K562 (cell line): ENCODE measurements around the gene HERPUD2. TPM values are rescaled to one million over a fixed set of nuclear protein-coding genes. Genes with fewer than 3 reads are reported as not detected.

Experiments used
- ATAC-seq: fragments of 200-7000 bp; cut with Tn5 transposase; 3 replicates; pipeline ENCODE4 v1.9.1; 2020; ENCODE audit warnings: moderate library complexity
- BruUV-seq: library from RNA; stranded (reverse); fragments of 400-500 nt; replicated peaks from 2 replicates; lab custom pipeline; 2021; lab: Mats Ljungman, UMichigan
- CTCF ChIA-PET: fragments of 300-600 bp; formaldehyde crosslinking; extraction: SDS; loops from one replicate; lab custom pipeline; 2021; ENCODE audit warnings: low intra/inter-chr PET ratio; lab: Yijun Ruan, JAX
- POLR2A ChIA-PET: fragments of 300-600, 350-650 bp; sonication (Branson Sonifier 250); formaldehyde crosslinking; extraction: SDS; loops from one replicate; lab custom pipeline; 2021; ENCODE audit warnings: antibody characterized with exemption, inconsistent platforms; lab: Yijun Ruan, JAX
- DNase-seq, 4 experiments: peaks; one replicate each; pipeline versions ENCODE4 v3.0.0 to v3.0.0-alpha.2; 2011 to 2018; ENCODE audit warnings: low spot score in 3 of 4, mixed read lengths in 3 of 4; ENCODE audit errors: extremely low read depth in 1 of 4
- FAIRE-seq: peaks from 2 replicates; lab custom pipeline; 2011; peaks lifted over from hg19 to GRCh38; lab: Jason Lieb, UNC
- H2AFZ ChIP-seq: 2 replicates; pipeline ENCODE4 v1.6.0; 2011; ENCODE audit warnings: low read depth, low read length, control low read depth, inconsistent platforms
- H3K27ac ChIP-seq: fragments of 200-600 bp; 3 replicates; pipeline ENCODE4 v1.8.0; 2011; ENCODE audit warnings: low read depth, mild to moderate bottlenecking, control low read depth, inconsistent platforms, low read length, moderate library complexity, mixed read lengths; ENCODE audit errors: extremely low read depth
- H3K27me3 ChIP-seq, 2 experiments: fragments of 300-600 bp in 1 of 2; 2 replicates in 1 of 2; 3 replicates in 1 of 2; pipeline versions ENCODE4 v1.6.0 to v1.8.0; 2011; ENCODE audit warnings: inconsistent platforms in 2 of 2, low read length in 2 of 2, mild to moderate bottlenecking in 1 of 2, mixed read lengths in 1 of 2, moderate library complexity in 1 of 2; ENCODE audit not compliant: control insufficient read depth in 2 of 2, insufficient read depth in 2 of 2
- H3K36me3 ChIP-seq: fragments of 300-600 bp; 3 replicates; pipeline ENCODE4 v1.8.0; 2011; ENCODE audit warnings: mild to moderate bottlenecking, low read length, inconsistent platforms; ENCODE audit not compliant: control insufficient read depth, insufficient read depth
- H3K4me1 ChIP-seq, 2 experiments: fragments of 200-600 bp in 1 of 2; replicated peaks in 1 of 2; 2 replicates in 1 of 2; 3 replicates in 1 of 2; pipeline versions ENCODE4 v1.5.1 to v1.8.0; 2011; ENCODE audit warnings: inconsistent platforms in 2 of 2, low read length in 2 of 2, mild to moderate bottlenecking in 1 of 2, mixed read lengths in 1 of 2, moderate library complexity in 1 of 2; ENCODE audit not compliant: control insufficient read depth in 2 of 2, insufficient read depth in 2 of 2
- H3K4me2 ChIP-seq: 2 replicates; pipeline ENCODE4 v1.6.1; 2011; ENCODE audit warnings: low read length, control low read depth, inconsistent platforms, mixed read lengths; ENCODE audit not compliant: insufficient read depth
- H3K4me3 ChIP-seq: fragments of 200-600 bp; sonication (generic), shearing (Covaris generic); 2 replicates; pipeline ENCODE4 v1.5.1; 2016; ENCODE audit warnings: control low read depth, inconsistent platforms
- H3K79me2 ChIP-seq: fragments of 200-600 bp; 3 replicates; pipeline ENCODE4 v1.8.0; 2011; ENCODE audit warnings: low read length, inconsistent platforms; ENCODE audit not compliant: control insufficient read depth, insufficient read depth
- H3K9ac ChIP-seq, 2 experiments: 2 replicates each; pipeline versions ENCODE4 v1.6.0 to v1.6.1; 2011; ENCODE audit warnings: low read depth in 2 of 2, low read length in 2 of 2, control low read depth in 1 of 2, inconsistent platforms in 1 of 2, mild to moderate bottlenecking in 1 of 2, mixed read lengths in 1 of 2; ENCODE audit not compliant: insufficient read depth in 1 of 2
- H3K9me1 ChIP-seq: one replicate; pipeline ENCODE4 v1.6.0; 2011; ENCODE audit warnings: inconsistent platforms, mild to moderate bottlenecking, low read length, moderate library complexity; ENCODE audit not compliant: control insufficient read depth, insufficient read depth
- H3K9me3 ChIP-seq: replicated peaks from 2 replicates; pipeline ENCODE4 v1.5.1; 2011; ENCODE audit warnings: low read depth, low read length, inconsistent platforms; ENCODE audit not compliant: control insufficient read depth, insufficient read depth
- H4K20me1 ChIP-seq: replicated peaks from 2 replicates; pipeline ENCODE4 v1.6.1; 2011; ENCODE audit warnings: low read length, inconsistent platforms, mixed read lengths; ENCODE audit not compliant: control insufficient read depth, insufficient read depth
- HDAC6 ChIP-seq: IDR thresholded peaks from 2 replicates; pipeline ENCODE4 v1.6.1; 2012; ENCODE audit warnings: low read depth, mild to moderate bottlenecking, control low read depth, inconsistent platforms, low read length, moderate library complexity
- HNRNPLL ChIP-seq: fragments of 200-400 bp; formaldehyde crosslinking; IDR thresholded peaks from 2 replicates; pipeline ENCODE4 v1.6.1; 2017; ENCODE audit warnings: low read length, low read depth, mild to moderate bottlenecking; ENCODE audit not compliant: poor library complexity, severe bottlenecking
- KLF1 ChIP-seq: fragments of 450-650 bp; IDR thresholded peaks from 2 replicates; pipeline ENCODE4 v1.6.1; 2016; ENCODE audit warnings: missing genetic modification characterization, missing compliant biosample characterization
- NFE2L1 ChIP-seq: fragments of 450-650 bp; IDR thresholded peaks from 2 replicates; pipeline ENCODE4 v1.6.1; 2016; ENCODE audit warnings: missing genetic modification characterization, low read depth, mild to moderate bottlenecking, missing compliant biosample characterization, moderate library complexity, borderline replicate concordance
- POLR2AphosphoS5 ChIP-seq: IDR thresholded peaks from 2 replicates; pipeline ENCODE4 v1.6.1; 2011; ENCODE audit warnings: mild to moderate bottlenecking, low read depth, low read length, moderate library complexity; ENCODE audit not compliant: control insufficient read depth, insufficient read depth
- POLR2B ChIP-seq: fragments of 450-650 bp; IDR thresholded peaks from 2 replicates; pipeline ENCODE4 v1.6.1; 2018; ENCODE audit warnings: low read depth; ENCODE audit not compliant: partially characterized antibody
- RFX7 ChIP-seq: fragments of 250-450 bp; sonication (Bioruptor Pico); IDR thresholded peaks from 2 replicates; pipeline ENCODE4 v1.5.1; 2021; ENCODE audit warnings: mild to moderate bottlenecking
- SRSF3 ChIP-seq: fragments of 200-400 bp; formaldehyde crosslinking; IDR thresholded peaks from 2 replicates; pipeline ENCODE4 v1.6.1; 2016; ENCODE audit warnings: mild to moderate bottlenecking, low read length, moderate library complexity; ENCODE audit not compliant: insufficient read depth
- TBP ChIP-seq: optimal IDR thresholded peaks from 2 replicates; pipeline ENCODE3; 2011; ENCODE audit warnings: low read depth, low read length, improper control_type of control experiment
- ZBED1 ChIP-seq: IDR thresholded peaks from 2 replicates; pipeline ENCODE4 v1.6.1; 2014
- ZEB2 ChIP-seq: fragments of 450-650 bp; IDR thresholded peaks from 2 replicates; pipeline ENCODE4 v1.6.1; 2016
- ZNF583 ChIP-seq: fragments of 250-450 bp; sonication (Bioruptor Pico); IDR thresholded peaks from 2 replicates; pipeline ENCODE4 v1.4.0; 2020
- ZNF699 ChIP-seq: fragments of 250-450 bp; sonication (Bioruptor Pico); IDR thresholded peaks from 2 replicates; pipeline ENCODE4 v1.8.0; 2021; ENCODE audit warnings: mild to moderate bottlenecking, moderate library complexity; ENCODE audit not compliant: insufficient replicate concordance
- ZNF778 ChIP-seq: fragments of 450-650 bp; formaldehyde crosslinking; IDR thresholded peaks from 2 replicates; pipeline ENCODE4 v1.4.0; 2020; ENCODE audit warnings: mild to moderate bottlenecking, moderate library complexity
- WGBS: fragments of 100-300 bp; shearing (Covaris generic); methylation state at CpG from one replicate; pipeline ENCODE4 v1.1.6; 2016; ENCODE audit warnings: low coverage, mixed read lengths; ENCODE audit not compliant: insufficient coverage; ENCODE audit errors: missing lambda C conversion rate; 5-methylcytosine and 5-hydroxymethylcytosine counted together
- in situ Hi-C: fragments of 300-500 bp; cut with MboI; formaldehyde crosslinking; loops from 4 replicates; pipeline ENCODE4 v1.15.0; 2018; ENCODE audit warnings: inconsistent platforms, mixed read lengths
- intact Hi-C: fragments of 100-400 bp; cut with micrococcal nuclease; formaldehyde crosslinking; loops from 2 replicates; pipeline ENCODE4 v1.14.2; 2022
- polyA plus RNA-seq, 8 experiments: library from polyadenylated mRNA; depleted of rRNA in 4 of 8; stranded (reverse) in 5 of 8; unstranded in 3 of 8; fragments of >200 nt; fragmentation: Nextera tagmentation in 2 of 8; fragmentation: Illumina TruSeq in 1 of 8; extraction: Ambion mirVana in 2 of 8; extraction: Trizol in 1 of 8; gene quantifications; 2 replicates each; pipeline versions ENCODE4 v1.2.1 to v1.2.3, GENCODE V29; 2011 to 2014; ENCODE audit warnings: inconsistent platforms in 1 of 8, missing spikeins in 1 of 8
- total RNA-seq, 7 experiments: library from RNA; depleted of rRNA in 6 of 7; stranded (reverse); fragments of >200 nt in 6 of 7; fragmentation: Illumina TruSeq in 2 of 7; extraction: Trizol in 2 of 7; gene quantifications; 2 replicates each; pipeline versions ENCODE4 v1.2.1 to v1.2.3, GENCODE V29; 2011 to 2021; ENCODE audit warnings: low replicate concordance in 1 of 7
- TF ChIP-seq, protein P1 (sequence below): sonication (generic); formaldehyde crosslinking; IDR thresholded peaks from 2 replicates; pipeline ENCODE4 v1.8.1; 2023; ENCODE audit warnings: mild to moderate bottlenecking, missing genetic modification reagents
- TF ChIP-seq, protein P2 (sequence below): sonication (generic); formaldehyde crosslinking; IDR thresholded peaks from 2 replicates; pipeline ENCODE4 v1.8.0; 2022; ENCODE audit warnings: mild to moderate bottlenecking, missing genetic modification reagents, borderline replicate concordance
- TF ChIP-seq, protein P3 (sequence below): fragments of 450-650 bp; IDR thresholded peaks from 2 replicates; pipeline ENCODE4 v1.7.0; 2016; ENCODE audit warnings: borderline replicate concordance

HERPUD2 gene
- total and polyA plus RNA-seq, 9 of the 15 experiments (the other 6 are each of a cell fraction or from before 2014, with no cell fraction given) = 4.1 to 28.5 (median 12.3) TPM

DNA sequence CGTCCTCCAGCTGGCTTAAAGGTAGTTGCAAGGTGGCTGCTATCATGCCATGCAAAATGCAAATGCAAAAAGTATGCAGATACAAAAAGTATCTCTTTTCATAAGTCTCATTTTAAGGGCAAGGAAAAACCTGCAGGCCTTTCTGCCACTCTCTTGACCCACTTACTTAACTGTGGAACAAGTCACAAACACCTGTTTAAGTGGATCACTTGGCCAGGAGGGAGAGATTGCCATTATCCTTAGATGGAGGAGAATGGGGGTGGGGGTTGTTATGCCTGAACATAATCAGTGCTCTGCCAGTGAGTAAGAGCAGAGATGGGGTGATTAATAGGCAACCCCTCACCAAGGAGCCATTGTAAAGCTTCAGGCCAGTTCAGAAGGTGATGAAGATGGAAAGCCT is 25.1 kb upstream of the HERPUD2 start (continued):
- TF ChIP-seq, protein P1, sequence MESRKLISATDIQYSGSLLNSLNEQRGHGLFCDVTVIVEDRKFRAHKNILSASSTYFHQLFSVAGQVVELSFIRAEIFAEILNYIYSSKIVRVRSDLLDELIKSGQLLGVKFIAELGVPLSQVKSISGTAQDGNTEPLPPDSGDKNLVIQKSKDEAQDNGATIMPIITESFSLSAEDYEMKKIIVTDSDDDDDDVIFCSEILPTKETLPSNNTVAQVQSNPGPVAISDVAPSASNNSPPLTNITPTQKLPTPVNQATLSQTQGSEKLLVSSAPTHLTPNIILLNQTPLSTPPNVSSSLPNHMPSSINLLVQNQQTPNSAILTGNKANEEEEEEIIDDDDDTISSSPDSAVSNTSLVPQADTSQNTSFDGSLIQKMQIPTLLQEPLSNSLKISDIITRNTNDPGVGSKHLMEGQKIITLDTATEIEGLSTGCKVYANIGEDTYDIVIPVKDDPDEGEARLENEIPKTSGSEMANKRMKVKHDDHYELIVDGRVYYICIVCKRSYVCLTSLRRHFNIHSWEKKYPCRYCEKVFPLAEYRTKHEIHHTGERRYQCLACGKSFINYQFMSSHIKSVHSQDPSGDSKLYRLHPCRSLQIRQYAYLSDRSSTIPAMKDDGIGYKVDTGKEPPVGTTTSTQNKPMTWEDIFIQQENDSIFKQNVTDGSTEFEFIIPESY = no peak
- TF ChIP-seq RFX7 (CRISPR knock-in tag) (no peak), ZBED1 (no peak)
- TF ChIP-seq, all 486 proteins: peak for 0

DNA sequence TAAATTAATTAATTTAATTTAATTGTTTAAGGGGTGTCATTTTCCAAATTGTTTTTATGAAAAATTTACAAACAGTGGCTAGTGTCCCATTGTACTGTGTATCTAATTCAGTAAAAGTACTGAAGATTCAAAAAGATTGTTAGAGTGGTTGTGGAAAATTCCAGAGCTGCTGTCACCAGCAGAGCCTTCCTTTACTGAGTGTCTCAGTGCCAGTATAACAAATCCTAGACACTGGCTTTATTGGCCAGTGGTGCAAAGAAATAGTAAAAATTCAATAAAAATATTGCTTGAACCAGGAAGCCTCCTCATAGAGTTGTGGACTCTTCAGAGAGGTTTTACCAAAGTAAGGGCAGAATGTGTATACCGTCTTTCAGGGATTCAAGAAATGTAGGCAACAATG is 23.1 kb upstream of the HERPUD2 start:
- H3K4me2 ChIP-seq = no peak overlapping the region
- H3K4me1 ChIP-seq = no peaks in the 10 kb centered on the region
- no TSS peak for BruUV-seq
- H4K20me1 ChIP-seq = no peaks in the 10 kb centered on the region
- H3K9me1 ChIP-seq = no peaks in the 10 kb centered on the region
- no peak overlapping the region for H2AFZ ChIP-seq
- ChIA-PET POLR2A (no interaction called here), CTCF (no interaction called here)
- no peak for DNase-seq
- H3K36me3 ChIP-seq = no peaks in the 10 kb centered on the region
- WGBS = 0% methylated on average over 1 of the region's 1 CpG
- H3K4me3 ChIP-seq = no peak overlapping the region
- no peak for ATAC-seq
- no peaks in the 10 kb centered on the region for H3K9me3 ChIP-seq
- in situ Hi-C loops (no loop called here), intact Hi-C loops (no loop called here)
- FAIRE-seq = no peak
- H3K79me2 ChIP-seq = no peaks in the 10 kb centered on the region
- H3K27me3 ChIP-seq = peaks cover 15 to 17% of the 10 kb centered on the region in 2 experiments
- H3K27ac ChIP-seq = no peak overlapping the region
- no peak overlapping the region for H3K9ac ChIP-seq
- TF ChIP-seq TBP = no peak
- TF ChIP-seq ZNF699 = no peak
- no peak for TF ChIP-seq HDAC6
- TF ChIP-seq KLF1 (tag) = no peak
- TF ChIP-seq, protein P2, sequence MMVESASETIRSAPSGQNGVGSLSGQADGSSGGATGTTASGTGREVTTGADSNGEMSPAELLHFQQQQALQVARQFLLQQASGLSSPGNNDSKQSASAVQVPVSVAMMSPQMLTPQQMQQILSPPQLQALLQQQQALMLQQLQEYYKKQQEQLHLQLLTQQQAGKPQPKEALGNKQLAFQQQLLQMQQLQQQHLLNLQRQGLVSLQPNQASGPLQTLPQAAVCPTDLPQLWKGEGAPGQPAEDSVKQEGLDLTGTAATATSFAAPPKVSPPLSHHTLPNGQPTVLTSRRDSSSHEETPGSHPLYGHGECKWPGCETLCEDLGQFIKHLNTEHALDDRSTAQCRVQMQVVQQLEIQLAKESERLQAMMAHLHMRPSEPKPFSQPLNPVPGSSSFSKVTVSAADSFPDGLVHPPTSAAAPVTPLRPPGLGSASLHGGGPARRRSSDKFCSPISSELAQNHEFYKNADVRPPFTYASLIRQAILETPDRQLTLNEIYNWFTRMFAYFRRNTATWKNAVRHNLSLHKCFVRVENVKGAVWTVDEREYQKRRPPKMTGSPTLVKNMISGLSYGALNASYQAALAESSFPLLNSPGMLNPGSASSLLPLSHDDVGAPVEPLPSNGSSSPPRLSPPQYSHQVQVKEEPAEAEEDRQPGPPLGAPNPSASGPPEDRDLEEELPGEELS (CRISPR knock-in tag) = no peak
- no peak for TF ChIP-seq ZEB2
- TF ChIP-seq POLR2B = no peak
- TF ChIP-seq, protein P3, sequence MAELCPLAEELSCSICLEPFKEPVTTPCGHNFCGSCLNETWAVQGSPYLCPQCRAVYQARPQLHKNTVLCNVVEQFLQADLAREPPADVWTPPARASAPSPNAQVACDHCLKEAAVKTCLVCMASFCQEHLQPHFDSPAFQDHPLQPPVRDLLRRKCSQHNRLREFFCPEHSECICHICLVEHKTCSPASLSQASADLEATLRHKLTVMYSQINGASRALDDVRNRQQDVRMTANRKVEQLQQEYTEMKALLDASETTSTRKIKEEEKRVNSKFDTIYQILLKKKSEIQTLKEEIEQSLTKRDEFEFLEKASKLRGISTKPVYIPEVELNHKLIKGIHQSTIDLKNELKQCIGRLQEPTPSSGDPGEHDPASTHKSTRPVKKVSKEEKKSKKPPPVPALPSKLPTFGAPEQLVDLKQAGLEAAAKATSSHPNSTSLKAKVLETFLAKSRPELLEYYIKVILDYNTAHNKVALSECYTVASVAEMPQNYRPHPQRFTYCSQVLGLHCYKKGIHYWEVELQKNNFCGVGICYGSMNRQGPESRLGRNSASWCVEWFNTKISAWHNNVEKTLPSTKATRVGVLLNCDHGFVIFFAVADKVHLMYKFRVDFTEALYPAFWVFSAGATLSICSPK = no peak
- TF ChIP-seq HNRNPLL = no peak
- TF ChIP-seq ZNF583 = no peak
- TF ChIP-seq SRSF3 = no peak
- no peak for TF ChIP-seq ZNF778 (CRISPR knock-in tag)
- TF ChIP-seq NFE2L1 (tag) = no peak
- TF ChIP-seq POLR2AphosphoS5 = no peak
